Ishikawa (cell line): ENCODE data around the gene NUAK1.

Experiments used
- CREB1 ChIP-seq: IDR thresholded peaks from 2 replicates; pipeline ENCODE4 v1.6.1; 2012; ENCODE audit warnings: low read depth
- EP300 ChIP-seq: IDR thresholded peaks from 2 replicates; pipeline ENCODE4 v1.6.1; 2012; ENCODE audit warnings: borderline replicate concordance
- NFIC ChIP-seq: IDR thresholded peaks from 2 replicates; pipeline ENCODE4 v1.6.1; 2012
- RAD21 ChIP-seq: IDR thresholded peaks from 2 replicates; pipeline ENCODE4 v1.6.1; 2012; ENCODE audit warnings: low read depth
- REST ChIP-seq: IDR thresholded peaks from 2 replicates; pipeline ENCODE4 v1.6.1; 2012; ENCODE audit warnings: low read depth, mild to moderate bottlenecking
- TAF1 ChIP-seq: IDR thresholded peaks from 2 replicates; pipeline ENCODE4 v1.6.1; 2012; ENCODE audit warnings: low read depth, mild to moderate bottlenecking
- TCF12 ChIP-seq: IDR thresholded peaks from 2 replicates; pipeline ENCODE4 v1.6.1; 2012; ENCODE audit warnings: low read depth
- YY1 ChIP-seq: IDR thresholded peaks from 2 replicates; pipeline ENCODE4 v1.6.1; 2012; ENCODE audit warnings: low read depth

GRCh38 chr12:106135781-106136180 lies 3.0 kb downstream of the NUAK1 start:
- no peak for TF ChIP-seq REST
- no peak for TF ChIP-seq YY1
- no peak; the same call in 1 of the 2 replicates for TF ChIP-seq EP300
- TF ChIP-seq CREB1: no peak
- TF ChIP-seq TAF1: no peak
- no peak for TF ChIP-seq RAD21
- no peak for TF ChIP-seq TCF12
- no peak for TF ChIP-seq NFIC
